Osteocyte (in vitro differentiated cells): Measurements from ENCODE around the gene KDM5A. TPM values are rescaled to one million over a fixed set of nuclear protein-coding genes. Genes with fewer than 3 reads are reported as not detected.
"Not testable (repeated sequence)": the region's sequence is repeated elsewhere in the genome, so short reads cannot be mapped to it uniquely, and the experiment has no call there.

ENCODE experiments used
- DNase-seq: peaks from one replicate; pipeline ENCODE4 v3.0.0; 2021; ENCODE audit warnings: mixed read lengths; ENCODE audit not compliant: unreplicated experiment; ENCODE audit errors: extremely low spot score
- H3K27ac Mint-ChIP-seq: one replicate; pipeline ENCODE4 v1.8.0; 2021; ENCODE audit warnings: mild to moderate bottlenecking, mixed read lengths; ENCODE audit not compliant: unreplicated experiment
- H3K27me3 Mint-ChIP-seq: one replicate; pipeline ENCODE4 v1.8.0; 2021; ENCODE audit warnings: mixed read lengths; ENCODE audit not compliant: unreplicated experiment
- H3K36me3 Mint-ChIP-seq: one replicate; pipeline ENCODE4 v1.8.0; 2021; ENCODE audit warnings: mixed read lengths; ENCODE audit not compliant: unreplicated experiment
- H3K4me1 Mint-ChIP-seq: one replicate; pipeline ENCODE4 v1.8.0; 2021; ENCODE audit warnings: mixed read lengths; ENCODE audit not compliant: unreplicated experiment
- H3K4me3 Mint-ChIP-seq: one replicate; pipeline ENCODE4 v1.8.0; 2021; ENCODE audit warnings: mild to moderate bottlenecking, moderate library complexity, mixed read lengths; ENCODE audit not compliant: unreplicated experiment
- H3K9me3 Mint-ChIP-seq: one replicate; pipeline ENCODE4 v1.8.0; 2021; ENCODE audit warnings: mixed read lengths; ENCODE audit not compliant: unreplicated experiment
- CTCF ChIP-seq: fragments of 200-600 bp; sonication (generic); IDR thresholded peaks from 2 replicates; pipeline ENCODE4 v1.5.0; 2021; ENCODE audit warnings: antibody characterized with exemption, mild to moderate bottlenecking, moderate library complexity
- total RNA-seq: library from RNA; stranded (reverse); gene quantifications from 2 replicates; pipeline ENCODE4 v1.2.1, GENCODE V29; 2021

KDM5A gene
- total RNA-seq, 1 donor from 2014 or later: 81.1 TPM

GRCh38 chr12:386651-387050 lies 2.5 kb downstream of the KDM5A start:
- peaks cover 23% of the 10 kb centered on the region for H3K36me3 Mint-ChIP-seq
- no peak for DNase-seq

GRCh38 chr12:370739-371485 lies 18.2 kb downstream of the KDM5A start:
- not testable (repeated sequence) for H3K27ac Mint-ChIP-seq, H3K4me1 Mint-ChIP-seq, H3K27me3 Mint-ChIP-seq, H3K4me3 Mint-ChIP-seq, DNase-seq
- H3K9me3 Mint-ChIP-seq: peaks cover 10% of the 10 kb centered on the region
- peaks cover 56% of the 10 kb centered on the region for H3K36me3 Mint-ChIP-seq

More at GRCh38 chr12:386651-387050, 2.5 kb downstream of the KDM5A start:
- no peak overlapping the region for H3K27ac Mint-ChIP-seq
- peak overlapping the region; percentile 96 for H3K4me3 Mint-ChIP-seq
- peaks cover 34% of the 10 kb centered on the region for H3K4me1 Mint-ChIP-seq
- no peaks in the 10 kb centered on the region for H3K9me3 Mint-ChIP-seq
- no peak for TF ChIP-seq CTCF
- no peaks in the 10 kb centered on the region for H3K27me3 Mint-ChIP-seq

GRCh38 chr12:367972-368371 lies 21.1 kb downstream of the KDM5A start:
- Mint-ChIP-seq H3K9me3 (peaks cover 10% of the 10 kb centered on the region), H3K36me3 (peaks cover 60% of the 10 kb centered on the region)
- no peak for TF ChIP-seq CTCF

GRCh38 chr12:366820-367219 lies 22.3 kb downstream of the KDM5A start:
- TF ChIP-seq CTCF: no peak
- H3K27ac Mint-ChIP-seq: no peak overlapping the region
- peaks cover 4% of the 10 kb centered on the region for H3K9me3 Mint-ChIP-seq
- H3K4me1 Mint-ChIP-seq: no peaks in the 10 kb centered on the region
- H3K36me3 Mint-ChIP-seq: peaks cover 64% of the 10 kb centered on the region
- no peak for DNase-seq
- no peaks in the 10 kb centered on the region for H3K27me3 Mint-ChIP-seq
- H3K4me3 Mint-ChIP-seq: no peak overlapping the region

More at GRCh38 chr12:367972-368371, 21.1 kb downstream of the KDM5A start:
- no peaks in the 10 kb centered on the region for H3K27me3 Mint-ChIP-seq
- DNase-seq: no peak
- H3K27ac Mint-ChIP-seq: no peak overlapping the region
- H3K4me1 Mint-ChIP-seq: no peaks in the 10 kb centered on the region
- H3K4me3 Mint-ChIP-seq: no peak overlapping the region

- Mint-ChIP-seq H3K27ac (no peak overlapping the region), H3K4me3 (no peak overlapping the region), H3K36me3 (peaks cover 75% of the 10 kb centered on the region), H3K9me3 (peaks cover 9% of the 10 kb centered on the region), H3K4me1 (peaks cover 4% of the 10 kb centered on the region), H3K27me3 (no peaks in the 10 kb centered on the region)
- DNase-seq: no peak
- no peak for TF ChIP-seq CTCF
Observed at GRCh38 chr12:359091-359490, 30.0 kb downstream of the KDM5A start.
